B cell (primary cell): ENCODE measurements around the gene OR5J2. TPM values are rescaled to one million over a fixed set of nuclear protein-coding genes. Genes with fewer than 3 reads are reported as not detected.
"Not testable (repeated sequence)": the region's sequence is repeated elsewhere in the genome, so short reads cannot be mapped to it uniquely, and the experiment has no call there.

Experiments
- ATAC-seq: fragments of 200-7000 bp; cut with Tn5 transposase; one replicate; pipeline ENCODE4 v1.10.0; 2021; ENCODE audit warnings: low read depth, mild to moderate bottlenecking, moderate number of reproducible peaks, moderate library complexity
- CTCF ChIA-PET: fragments of 350-600 bp; sonication (Branson Sonifier 250); formaldehyde crosslinking; loops from one replicate; lab custom pipeline; 2021; ENCODE audit warnings: antibody characterized with exemption, inconsistent platforms; lab: Charles Lee
- POLR2A ChIA-PET: fragments of 350-600 bp; sonication (Branson Sonifier 250); formaldehyde crosslinking; loops from one replicate; lab custom pipeline; 2021; ENCODE audit warnings: antibody characterized with exemption; lab: Charles Lee
- DNase-seq: peaks from one replicate; pipeline ENCODE4 v3.0.0; 2013
- H2AFZ ChIP-seq: 2 replicates; pipeline ENCODE4 v1.6.1; 2012; ENCODE audit warnings: mild to moderate bottlenecking, low read depth, low read length; ENCODE audit not compliant: insufficient read depth, poor library complexity, severe bottlenecking
- H3K27ac ChIP-seq, 2 donors: 1 replicate in 1 of 2; 2 replicates in 1 of 2; pipeline ENCODE4 v1.5.1; 2012 to 2013; ENCODE audit warnings: low read length in 2 of 2, mild to moderate bottlenecking in 2 of 2, moderate library complexity in 1 of 2
- H3K27me3 ChIP-seq, 4 experiments: fragments of 200-600 bp in 1 of 4; sonication (generic) in 1 of 4; replicated peaks in 1 of 4; 1 replicate in 2 of 4; 2 replicates in 2 of 4; pipeline versions ENCODE4 v1.6.1 to v1.7.0; 2013 to 2016; ENCODE audit warnings: low read length in 3 of 4, mild to moderate bottlenecking in 2 of 4, mixed read lengths in 1 of 4, moderate library complexity in 1 of 4; ENCODE audit not compliant: insufficient read depth in 4 of 4, control insufficient read depth in 3 of 4; ENCODE audit errors: control extremely low read depth in 1 of 4
- H3K36me3 ChIP-seq, 2 experiments: replicated peaks in 1 of 2; 1 replicate in 1 of 2; 2 replicates in 1 of 2; pipeline versions ENCODE4 v1.6.1 to v1.7.1; 2013; ENCODE audit warnings: low read length in 1 of 2; ENCODE audit not compliant: insufficient read depth in 2 of 2, control insufficient read depth in 1 of 2; ENCODE audit errors: control extremely low read depth in 1 of 2, extremely low read depth in 1 of 2
- H3K4me1 ChIP-seq, 2 donors: fragments of 200-600 bp in 1 of 2; sonication (generic) in 1 of 2; 1 replicate in 1 of 2; 2 replicates in 1 of 2; pipeline versions ENCODE4 v1.5.1 to v1.6.1; 2013 to 2017; ENCODE audit warnings: low read length in 2 of 2; ENCODE audit not compliant: control insufficient read depth in 2 of 2, insufficient read depth in 2 of 2
- H3K4me2 ChIP-seq: replicated peaks from 2 replicates; pipeline ENCODE3; 2012; ENCODE audit warnings: mild to moderate bottlenecking, low read depth, low read length; ENCODE audit not compliant: poor library complexity, severe bottlenecking
- H3K4me3 ChIP-seq, 5 experiments: fragments of 200-600 bp in 1 of 5; sonication (generic) in 1 of 5; 1 replicate in 3 of 5; 2 replicates in 2 of 5; pipeline versions ENCODE4 v1.5.1 to v1.7.0; 2011 to 2016; ENCODE audit warnings: low read length in 4 of 5, mild to moderate bottlenecking in 4 of 5, low read depth in 2 of 5, control low read depth in 1 of 5, moderate library complexity in 1 of 5; ENCODE audit not compliant: insufficient read depth in 1 of 5; ENCODE audit errors: control extremely low read depth in 1 of 5, extremely low read depth in 1 of 5
- H3K79me2 ChIP-seq: fragments of 200-600 bp; sonication (generic); one replicate; pipeline ENCODE4 v1.6.0; 2016; ENCODE audit warnings: low read length; ENCODE audit not compliant: control insufficient read depth, insufficient read depth
- H3K9ac ChIP-seq: fragments of 200-600 bp; sonication (generic); 2 replicates; pipeline ENCODE4 v1.6.1; 2017; ENCODE audit warnings: mild to moderate bottlenecking, low read length, moderate library complexity
- H3K9me3 ChIP-seq, 3 donors: one replicate each; pipeline versions ENCODE4 v1.6.1 to v1.7.1; 2013; ENCODE audit warnings: low read length in 2 of 3; ENCODE audit not compliant: control insufficient read depth in 2 of 3, insufficient read depth in 1 of 3; ENCODE audit errors: control extremely low read depth in 1 of 3
- H4K20me1 ChIP-seq: 2 replicates; pipeline ENCODE4 v1.6.0; 2012; ENCODE audit warnings: mild to moderate bottlenecking, low read length; ENCODE audit not compliant: insufficient read depth, control insufficient read depth, poor library complexity, severe bottlenecking
- H3K27ac Mint-ChIP-seq: one replicate; pipeline ENCODE4 v1.8.0; 2021; ENCODE audit warnings: mixed read lengths
- H3K27me3 Mint-ChIP-seq: one replicate; pipeline ENCODE4 v1.8.0; 2021; ENCODE audit warnings: mixed read lengths
- H3K4me1 Mint-ChIP-seq: one replicate; pipeline ENCODE4 v1.8.0; 2021; ENCODE audit warnings: mixed read lengths
- H3K4me3 Mint-ChIP-seq: one replicate; pipeline ENCODE4 v1.8.0; 2021; ENCODE audit warnings: mixed read lengths
- H3K9me3 Mint-ChIP-seq: one replicate; pipeline ENCODE4 v1.8.0; 2022; ENCODE audit warnings: mixed read lengths; ENCODE audit not compliant: insufficient read depth
- CTCF ChIP-seq: fragments of 200-600 bp; IDR thresholded peaks from one replicate; pipeline ENCODE4 v1.8.0; 2022; ENCODE audit warnings: antibody characterized with exemption, mild to moderate bottlenecking
- EZH2 ChIP-seq: IDR thresholded peaks from 2 replicates; pipeline ENCODE4 v1.6.1; 2012; ENCODE audit warnings: borderline replicate concordance, low read depth, mild to moderate bottlenecking, moderate library complexity, low read length; ENCODE audit not compliant: insufficient read depth, poor library complexity, severe bottlenecking
- whole genome bisulfite sequencing: methylation state at CpG from one replicate; pipeline ENCODE4 v1.1.5; 2013; ENCODE audit warnings: missing lambda C conversion rate; ENCODE audit not compliant: insufficient coverage; 5-methylcytosine and 5-hydroxymethylcytosine counted together
- intact Hi-C: fragments of 100-400 bp; cut with micrococcal nuclease; formaldehyde crosslinking; loops from one replicate; pipeline ENCODE4 v1.10.0; 2022
- polyA minus RNA-seq: library from RNA; depleted of rRNA, polyadenylated mRNA; stranded (reverse); fragments of >200 nt; gene quantifications from 2 replicates; pipeline ENCODE4 v1.2.3, GENCODE V29; 2012
- polyA plus RNA-seq: library from polyadenylated mRNA; depleted of rRNA; stranded (reverse); fragments of >200 nt; gene quantifications from 2 replicates; pipeline ENCODE4 v1.2.3, GENCODE V29; 2012
- total RNA-seq, 2 donors: library from RNA; stranded (reverse); fragments of 120-200 nt in 1 of 2; gene quantifications; 1 replicate in 1 of 2; 2 replicates in 1 of 2; pipeline versions ENCODE4 v1.2.3 to v1.2.4, GENCODE V29; 2013 to 2022

OR5J2 gene
- not detected in 2 replicates for total RNA-seq
- not detected for total RNA-seq (2013)
- not detected in 2 replicates for polyA plus RNA-seq
- not detected in 2 replicates for polyA minus RNA-seq

- WGBS = no CpG with 5 or more reads among the region's 1 CpG
- Histone ChIP-seq H3K4me2 (no peak within 1 kb of the TSS), H3K27ac (no peak within 1 kb of the TSS), H3K9ac (no peak within 1 kb of the TSS), H3K4me3 (no peak within 1 kb of the TSS), H2AFZ (no peak within 1 kb of the TSS), H3K4me1 (no peaks in the 10 kb centered on the region), H4K20me1 (no peaks in the 10 kb centered on the region), H3K79me2 (no peaks in the 10 kb centered on the region), H3K36me3 (no peaks in the 10 kb centered on the region), H3K27me3 (no peaks in the 10 kb centered on the region), H3K9me3 (peaks cover 0 to 6% (median 2%) of the 10 kb centered on the region in 3 donors)
- ChIA-PET POLR2A (no interaction called here), CTCF (no interaction called here)
- Mint-ChIP-seq H3K4me1 (no peaks in the 10 kb centered on the region), H3K9me3 (no peaks in the 10 kb centered on the region), H3K4me3 (no peak within 1 kb of the TSS), H3K27me3 (no peaks in the 10 kb centered on the region), H3K27ac (no peak within 1 kb of the TSS)
- no peak for TF ChIP-seq EZH2
- TF ChIP-seq CTCF = no peak
- DNase-seq = no peak
- intact Hi-C loops = no loop called here
- no peak for ATAC-seq
These were observed at the start of gene OR5J2 for GRCh38 chr11:56176318-56176717. OR5J2 (plus strand) TSS chr11:56176618; CDS start chr11:56176618, 0 bp downstream.

GRCh38 chr11:56140151-56140661 is 36.2 kb upstream of the OR5J2 start, which contains the start of gene OR8J3:
OR8J3 (minus strand) TSS chr11:56140201; CDS start chr11:56137718, 2,483 bp downstream.
- intact Hi-C loops = no loop called here
- H3K36me3 ChIP-seq = no peaks in the 10 kb centered on the region
- H3K9me3 Mint-ChIP-seq = peaks cover 8% of the 10 kb centered on the region
- no peak within 1 kb of the TSS for H3K4me3 Mint-ChIP-seq
- H3K27ac Mint-ChIP-seq = no peak within 1 kb of the TSS
- no peaks in the 10 kb centered on the region for H3K4me1 Mint-ChIP-seq
- no peaks in the 10 kb centered on the region for H3K4me1 ChIP-seq
- DNase-seq (no peak), ATAC-seq (no peak)
- H3K9ac ChIP-seq = no peak within 1 kb of the TSS
- no peaks in the 10 kb centered on the region for H3K27me3 ChIP-seq
- TF ChIP-seq CTCF (no peak), EZH2 (no peak)
- H4K20me1 ChIP-seq = no peaks in the 10 kb centered on the region
- POLR2A ChIA-PET = no interaction called here
- no peaks in the 10 kb centered on the region for H3K27me3 Mint-ChIP-seq
- H3K4me2 ChIP-seq = no peak within 1 kb of the TSS
- H2AFZ ChIP-seq = no peak within 1 kb of the TSS
- H3K27ac ChIP-seq = no peak within 1 kb of the TSS
- no peak within 1 kb of the TSS for H3K4me3 ChIP-seq
- CTCF ChIA-PET = no interaction called here
- H3K9me3 ChIP-seq = no peaks in the 10 kb centered on the region
- no peaks in the 10 kb centered on the region for H3K79me2 ChIP-seq

GRCh38 chr11:56143681-56144080 is 32.7 kb upstream of the OR5J2 start:
- H3K27ac Mint-ChIP-seq, H3K36me3 ChIP-seq, H3K4me3 Mint-ChIP-seq, H3K9me3 ChIP-seq, H2AFZ ChIP-seq, POLR2A ChIA-PET, H3K27me3 Mint-ChIP-seq, H3K27me3 ChIP-seq, H3K79me2 ChIP-seq, H4K20me1 ChIP-seq, H3K9me3 Mint-ChIP-seq, H3K9ac ChIP-seq, H3K4me2 ChIP-seq, CTCF ChIA-PET, H3K4me3 ChIP-seq, H3K4me1 ChIP-seq, H3K27ac ChIP-seq, ATAC-seq, H3K4me1 Mint-ChIP-seq, DNase-seq, intact Hi-C loops: not testable (repeated sequence)
- 97% methylated on average over 13 of the region's 30 CpGs for WGBS
